Fibroblast of lung (primary cell): ENCODE measurements around the gene PCDH1. TPM values are rescaled to one million over a fixed set of nuclear protein-coding genes. Genes with fewer than 3 reads are reported as not detected.

Source experiments
- DNase-seq, 2 donors: peaks; one replicate each; pipeline versions ENCODE4 v3.0.0 to v3.0.0-alpha.2; 2010; ENCODE audit warnings: low read depth in 2 of 2
- H2AFZ ChIP-seq: 2 replicates; pipeline ENCODE4 v1.5.1; 2012; ENCODE audit warnings: low read length, control low read depth, inconsistent platforms
- H3K27ac ChIP-seq: 2 replicates; pipeline ENCODE4 v1.5.1; 2011; ENCODE audit warnings: low read length, control low read depth; ENCODE audit not compliant: insufficient read depth
- H3K27me3 ChIP-seq: 2 replicates; pipeline ENCODE4 v1.5.1; 2011; ENCODE audit warnings: mild to moderate bottlenecking, low read length; ENCODE audit not compliant: control insufficient read depth, insufficient read depth
- H3K36me3 ChIP-seq: 2 replicates; pipeline ENCODE4 v1.5.1; 2011; ENCODE audit warnings: low read length; ENCODE audit not compliant: control insufficient read depth, insufficient read depth
- H3K4me1 ChIP-seq: 2 replicates; pipeline ENCODE4 v1.5.1; 2011; ENCODE audit warnings: low read length; ENCODE audit not compliant: control insufficient read depth, insufficient read depth; ENCODE audit errors: extremely low read depth
- H3K4me2 ChIP-seq: 2 replicates; pipeline ENCODE4 v1.5.1; 2011; ENCODE audit warnings: low read length, control low read depth; ENCODE audit not compliant: insufficient read depth; ENCODE audit errors: extremely low read depth
- H3K4me3 ChIP-seq, 4 experiments: fragments of 200-600 bp in 1 of 4; sonication (generic) in 1 of 4; replicated peaks in 1 of 4; 2 replicates each; pipeline ENCODE4 v1.5.1; 2011 to 2016; ENCODE audit warnings: low read length in 4 of 4, low read depth in 3 of 4, mild to moderate bottlenecking in 3 of 4, control low read depth in 2 of 4, inconsistent platforms in 1 of 4, mixed read lengths in 1 of 4; ENCODE audit not compliant: insufficient read depth in 1 of 4; ENCODE audit errors: control extremely low read depth in 1 of 4
- H3K79me2 ChIP-seq: 2 replicates; pipeline ENCODE4 v1.5.1; 2012; ENCODE audit warnings: mild to moderate bottlenecking, low read length, inconsistent platforms; ENCODE audit not compliant: control insufficient read depth, insufficient read depth
- H3K9ac ChIP-seq: 2 replicates; pipeline ENCODE4 v1.5.1; 2011; ENCODE audit warnings: mild to moderate bottlenecking, low read length, control low read depth; ENCODE audit not compliant: insufficient read depth
- H3K9me3 ChIP-seq: 2 replicates; pipeline ENCODE4 v1.5.1; 2012; ENCODE audit warnings: low read depth, low read length; ENCODE audit not compliant: control insufficient read depth, insufficient read depth
- H4K20me1 ChIP-seq: 2 replicates; pipeline ENCODE4 v1.5.1; 2011; ENCODE audit warnings: low read length; ENCODE audit not compliant: control insufficient read depth, insufficient read depth; ENCODE audit errors: extremely low read depth
- CTCF ChIP-seq, 2 donors: IDR thresholded peaks in 1 of 2; conservative IDR thresholded peaks in 1 of 2; 1 replicate in 1 of 2; 2 replicates in 1 of 2; pipeline ENCODE4 v1.5.1; 2011 to 2012; ENCODE audit warnings: low read length in 2 of 2, control low read depth in 1 of 2, inconsistent platforms in 1 of 2, low read depth in 1 of 2, mild to moderate bottlenecking in 1 of 2
- EZH2 ChIP-seq: IDR thresholded peaks from 2 replicates; pipeline ENCODE4 v1.5.1; 2012; ENCODE audit warnings: low read length, control low read depth, mild to moderate bottlenecking; ENCODE audit errors: missing control alignments
- polyA plus RNA-seq, 2 donors: library from polyadenylated mRNA; depleted of rRNA in 1 of 2; stranded (reverse) in 1 of 2; unstranded in 1 of 2; fragments of >200 nt; gene quantifications; 2 replicates each; pipeline ENCODE4 v1.2.1, GENCODE V29; 2011 to 2012; ENCODE audit warnings: missing spikeins in 1 of 2
- total RNA-seq: library from RNA; depleted of rRNA; stranded (reverse); fragments of >200 nt; gene quantifications from 2 replicates; pipeline ENCODE4 v1.2.1, GENCODE V29; 2014

Gene PCDH1
- total and polyA plus RNA-seq, 2 donors (not counting 1 experiment from before 2014, with no cell fraction given) = 0.66 to 1.6 TPM

- H3K4me3 ChIP-seq = no peak overlapping the region
- no peak overlapping the region for H2AFZ ChIP-seq
- TF ChIP-seq EZH2 = no peak
- no peaks in the 10 kb centered on the region for H3K79me2 ChIP-seq
- no peak overlapping the region for H3K4me2 ChIP-seq
- no peaks in the 10 kb centered on the region for H4K20me1 ChIP-seq
- H3K36me3 ChIP-seq = no peaks in the 10 kb centered on the region
- no peaks in the 10 kb centered on the region for H3K4me1 ChIP-seq
- H3K9ac ChIP-seq = no peak overlapping the region
- no peak for DNase-seq
- H3K9me3 ChIP-seq = no peaks in the 10 kb centered on the region
- H3K27ac ChIP-seq = no peak overlapping the region
- H3K27me3 ChIP-seq = peaks cover 20% of the 10 kb centered on the region
These were observed 13.5 kb downstream of the PCDH1 start for GRCh38 chr5:141864371-141865370.

- H2AFZ ChIP-seq = no peak overlapping the region
- H3K4me2 ChIP-seq = no peak overlapping the region
- no peaks in the 10 kb centered on the region for H3K4me1 ChIP-seq
- no peaks in the 10 kb centered on the region for H3K79me2 ChIP-seq
- no peak for DNase-seq
- H3K27ac ChIP-seq = no peak overlapping the region
- H3K27me3 ChIP-seq = peaks cover 22% of the 10 kb centered on the region
- no peaks in the 10 kb centered on the region for H3K36me3 ChIP-seq
- no peak overlapping the region for H3K4me3 ChIP-seq
- TF ChIP-seq EZH2 (no peak), CTCF (conservative IDR thresholded peaks at IDR 0.05 in 1 of 2, IDR thresholded peaks at IDR 0.05 in 1 of 2; ENCODE audit: low read depth in 1 of 2, low read length in 2 of 2) (no peak)
- H3K9me3 ChIP-seq = no peaks in the 10 kb centered on the region
- no peaks in the 10 kb centered on the region for H4K20me1 ChIP-seq
- no peak overlapping the region for H3K9ac ChIP-seq
These were observed 14.5 kb downstream of the PCDH1 start for GRCh38 chr5:141863569-141864178.

GRCh38 chr5:141862936-141863543 is 15.2 kb downstream of the PCDH1 start:
- DNase-seq = no peak
- peaks cover 18% of the 10 kb centered on the region for H3K27me3 ChIP-seq

More at GRCh38 chr5:141862936-141863543, 15.2 kb downstream of the PCDH1 start:
- TF ChIP-seq EZH2 (no peak), CTCF (conservative IDR thresholded peaks at IDR 0.05 in 1 of 2, IDR thresholded peaks at IDR 0.05 in 1 of 2; ENCODE audit: low read depth in 1 of 2, low read length in 2 of 2) (no peak)
- H3K9ac ChIP-seq = no peak overlapping the region
- no peak overlapping the region for H3K4me2 ChIP-seq
- H3K27ac ChIP-seq = no peak overlapping the region
- no peaks in the 10 kb centered on the region for H3K36me3 ChIP-seq
- H3K9me3 ChIP-seq = no peaks in the 10 kb centered on the region
- no peak overlapping the region for H3K4me3 ChIP-seq
- H3K4me1 ChIP-seq = no peaks in the 10 kb centered on the region
- H4K20me1 ChIP-seq = no peaks in the 10 kb centered on the region
- H3K79me2 ChIP-seq = no peaks in the 10 kb centered on the region
- no peak overlapping the region for H2AFZ ChIP-seq
